T-helper 2 cell (primary cell): ENCODE results near the gene ASCL1.

Experiments used
- DNase-seq, 5 experiments: peaks; one replicate each; pipeline versions ENCODE4 v3.0.0 to v3.0.0-alpha.2; 2012 to 2022

ASCL1 gene

GRCh38 chr12:102977945-102978706 lies 20.7 kb downstream of the ASCL1 start:
- DNase-seq = no peak

- DNase-seq = no peak
Observed at GRCh38 chr12:102980350-102980749, 22.9 kb downstream of the ASCL1 start.

- DNase-seq = no peak
Observed at GRCh38 chr12:102990419-102990818, 32.9 kb downstream of the ASCL1 start.

- no peak for DNase-seq
Observed at GRCh38 chr12:102992297-102992696, 34.8 kb downstream of the ASCL1 start.

GRCh38 chr12:102992720-102993119 lies 35.2 kb downstream of the ASCL1 start:
- DNase-seq = no peak

- DNase-seq = peak in 1 of 5 experiments; percentile 58
Observed at GRCh38 chr12:102993537-102993936, 36.1 kb downstream of the ASCL1 start.

- DNase-seq = no peak
Observed at GRCh38 chr12:102995372-102995771, 37.9 kb downstream of the ASCL1 start.
